ENCODE data around the gene DCHS1. TPM values are rescaled to one million over a fixed set of nuclear protein-coding genes. Genes with fewer than 3 reads are reported as not detected.
A peak's percentile ranks its signal among the peaks of the same experiment; 100 is the strongest.

DCHS1 gene
- total and polyA plus RNA-seq, 2 of the 13 experiments (the other 11 are each of a cell fraction or from before 2014, with no cell fraction given): under 0.01 to 0.03 TPM

GRCh38 chr11:6612213-6613041 is 43.2 kb downstream of the DCHS1 start, which contains the start of gene TAF10 (continued):
- TF ChIP-seq, protein P1, sequence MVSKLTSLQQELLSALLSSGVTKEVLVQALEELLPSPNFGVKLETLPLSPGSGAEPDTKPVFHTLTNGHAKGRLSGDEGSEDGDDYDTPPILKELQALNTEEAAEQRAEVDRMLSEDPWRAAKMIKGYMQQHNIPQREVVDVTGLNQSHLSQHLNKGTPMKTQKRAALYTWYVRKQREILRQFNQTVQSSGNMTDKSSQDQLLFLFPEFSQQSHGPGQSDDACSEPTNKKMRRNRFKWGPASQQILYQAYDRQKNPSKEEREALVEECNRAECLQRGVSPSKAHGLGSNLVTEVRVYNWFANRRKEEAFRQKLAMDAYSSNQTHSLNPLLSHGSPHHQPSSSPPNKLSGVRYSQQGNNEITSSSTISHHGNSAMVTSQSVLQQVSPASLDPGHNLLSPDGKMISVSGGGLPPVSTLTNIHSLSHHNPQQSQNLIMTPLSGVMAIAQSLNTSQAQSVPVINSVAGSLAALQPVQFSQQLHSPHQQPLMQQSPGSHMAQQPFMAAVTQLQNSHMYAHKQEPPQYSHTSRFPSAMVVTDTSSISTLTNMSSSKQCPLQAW (CRISPR knock-in tag; IDR thresholded peaks at IDR 0.05): peak; percentile 57; the same call in 1 of the 2 replicates
- TF ChIP-seq SIN3A (IDR thresholded peaks at IDR 0.05; ENCODE audit: borderline replicate concordance, low read depth, low read length) (peak; percentile 84), ZSCAN21 (CRISPR knock-in tag; IDR thresholded peaks at IDR 0.05; ENCODE audit: borderline replicate concordance) (peak; percentile 72), ZNF776 (CRISPR knock-in tag; IDR thresholded peaks at IDR 0.05) (peak; percentile 88; the same call in 1 of the 2 replicates), EEA1 (CRISPR knock-in tag; IDR thresholded peaks at IDR 0.05; ENCODE audit: borderline replicate concordance) (no peak), HDAC1 (CRISPR knock-in tag; IDR thresholded peaks at IDR 0.05) (peak; percentile 62), EZH2 (conservative IDR thresholded peaks at IDR 0.05; ENCODE audit: low read depth, low read length) (no peak), GMEB2 (CRISPR knock-in tag; IDR thresholded peaks at IDR 0.05; ENCODE audit: low read depth) (no peak), ZNF564 (CRISPR knock-in tag; IDR thresholded peaks at IDR 0.05) (0 out of 2 replicates have a peak, but pooled peaks have one; percentile 38), MTA1 (CRISPR knock-in tag; IDR thresholded peaks at IDR 0.05; ENCODE audit: borderline replicate concordance) (no peak), ZNF282 (IDR thresholded peaks at IDR 0.05; ENCODE audit: partially characterized antibody) (no peak), MEIS2 (CRISPR knock-in tag; IDR thresholded peaks at IDR 0.05) (no peak; the same call in 1 of the 2 replicates), ZNF720 (CRISPR knock-in tag; IDR thresholded peaks at IDR 0.05) (no peak), SCMH1 (CRISPR knock-in tag; IDR thresholded peaks at IDR 0.05; ENCODE audit: borderline replicate concordance) (no peak), POGK (CRISPR knock-in tag; conservative IDR thresholded peaks at IDR 0.05) (peak; percentile 95), ZNF569 (CRISPR knock-in tag; IDR thresholded peaks at IDR 0.05; ENCODE audit: borderline replicate concordance) (no peak), NONO (IDR thresholded peaks at IDR 0.05) (no peak), NONO (CRISPR knock-in tag; conservative IDR thresholded peaks at IDR 0.05) (peak; percentile 78; the same call in 1 of the 2 replicates)
- TF ChIP-seq, protein P2, sequence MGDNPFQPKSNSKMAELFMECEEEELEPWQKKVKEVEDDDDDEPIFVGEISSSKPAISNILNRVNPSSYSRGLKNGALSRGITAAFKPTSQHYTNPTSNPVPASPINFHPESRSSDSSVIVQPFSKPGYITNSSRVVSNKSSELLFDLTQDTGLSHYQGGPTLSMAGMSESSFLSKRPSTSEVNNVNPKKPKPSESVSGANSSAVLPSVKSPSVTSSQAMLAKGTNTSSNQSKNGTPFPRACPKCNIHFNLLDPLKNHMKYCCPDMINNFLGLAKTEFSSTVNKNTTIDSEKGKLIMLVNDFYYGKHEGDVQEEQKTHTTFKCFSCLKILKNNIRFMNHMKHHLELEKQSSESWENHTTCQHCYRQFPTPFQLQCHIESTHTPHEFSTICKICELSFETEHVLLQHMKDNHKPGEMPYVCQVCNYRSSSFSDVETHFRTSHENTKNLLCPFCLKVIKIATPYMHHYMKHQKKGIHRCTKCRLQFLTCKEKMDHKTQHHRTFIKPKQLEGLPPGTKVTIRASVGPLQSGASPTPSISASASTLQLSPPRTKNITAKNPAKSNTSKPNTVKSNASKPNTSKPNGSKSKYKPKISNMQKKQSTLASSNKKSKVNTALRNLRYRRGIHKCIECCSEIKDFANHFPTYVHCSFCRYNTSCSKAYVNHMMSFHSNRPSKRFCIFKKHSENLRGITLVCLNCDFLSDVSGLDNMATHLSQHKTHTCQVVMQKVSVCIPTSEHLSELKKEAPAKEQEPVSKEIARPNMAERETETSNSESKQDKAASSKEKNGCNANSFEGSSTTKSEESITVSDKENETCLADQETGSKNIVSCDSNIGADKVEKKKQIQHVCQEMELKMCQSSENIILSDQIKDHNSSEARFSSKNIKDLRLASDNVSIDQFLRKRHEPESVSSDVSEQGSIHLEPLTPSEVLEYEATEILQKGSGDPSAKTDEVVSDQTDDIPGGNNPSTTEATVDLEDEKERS (CRISPR knock-in tag; IDR thresholded peaks at IDR 0.05): peak; percentile 82; the same call in 1 of the 2 replicates
- TF ChIP-seq, protein P3, sequence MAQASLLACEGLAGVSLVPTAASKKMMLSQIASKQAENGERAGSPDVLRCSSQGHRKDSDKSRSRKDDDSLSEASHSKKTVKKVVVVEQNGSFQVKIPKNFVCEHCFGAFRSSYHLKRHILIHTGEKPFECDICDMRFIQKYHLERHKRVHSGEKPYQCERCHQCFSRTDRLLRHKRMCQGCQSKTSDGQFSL (CRISPR knock-in tag; IDR thresholded peaks at IDR 0.05): no peak
